ENCODE results near the gene EIF5B. TPM values are rescaled to one million over a fixed set of nuclear protein-coding genes. Genes with fewer than 3 reads are reported as not detected.

EIF5B gene
- total RNA-seq, 1 experiment from 2014 or later, result 58.1 TPM

GRCh38 chr2:99433340-99433739 is 96.2 kb downstream of the EIF5B start:
- DNase-seq, result no peak
- Histone ChIP-seq H3K27me3 (ENCODE audit: insufficient read depth, low read length) (no peaks in the 10 kb centered on the region), H3K18ac (ENCODE audit: insufficient read length, low read depth, low read length) (no peak overlapping the region), H4K8ac (replicated peaks; ENCODE audit: insufficient read length, low read depth, low read length) (no peak overlapping the region), H2AK5ac (ENCODE audit: insufficient read length, low read length) (no peak overlapping the region), H2BK5ac (ENCODE audit: insufficient read length, low read length) (no peak overlapping the region), H3K27ac (ENCODE audit: insufficient read length, low read depth, low read length) (no peak overlapping the region), H3K79me2 (ENCODE audit: insufficient read depth, low read length) (peaks cover 2% of the 10 kb centered on the region; the same call in 1 of the 2 replicates), H2BK20ac (ENCODE audit: low read depth, low read length, poor library complexity, severe bottlenecking) (no peak overlapping the region), H4K91ac (ENCODE audit: insufficient read length, low read depth, low read length) (no peak overlapping the region), H3K56ac (ENCODE audit: insufficient read length, low read depth, low read length) (no peak overlapping the region), H4K5ac (ENCODE audit: insufficient read length, low read depth, low read length) (no peak overlapping the region), H3K23me2 (ENCODE audit: insufficient read length, low read depth, low read length, poor library complexity, severe bottlenecking) (no peaks in the 10 kb centered on the region), H2AFZ (ENCODE audit: low read length) (no peak overlapping the region), H3K9ac (ENCODE audit: extremely low read depth, insufficient read length, low read length) (no peak overlapping the region), H2BK12ac (ENCODE audit: insufficient read length, low read depth, low read length) (no peak overlapping the region), H3K4me1 (ENCODE audit: insufficient read depth, low read length) (no peaks in the 10 kb centered on the region), H3K79me1 (ENCODE audit: insufficient read depth, low read depth, low read length, poor library complexity, severe bottlenecking) (no peaks in the 10 kb centered on the region), H3K4ac (ENCODE audit: low read depth, low read length) (no peak overlapping the region), H3K4me2 (ENCODE audit: insufficient read depth, insufficient read length, low read length) (no peak overlapping the region), H3K9me3 (ENCODE audit: control insufficient read depth, low read depth, low read length) (no peaks in the 10 kb centered on the region), H3K14ac (ENCODE audit: insufficient read depth, low read length) (no peak overlapping the region), H3T11ph (ENCODE audit: low read length) (no peak overlapping the region), H3K23ac (ENCODE audit: insufficient read length, low read depth, low read length) (no peak overlapping the region), H2BK15ac (ENCODE audit: low read depth, low read length) (no peak overlapping the region), H2BK120ac (ENCODE audit: low read depth, low read length, poor library complexity, severe bottlenecking) (no peak overlapping the region), H4K20me1 (ENCODE audit: control insufficient read depth, insufficient read depth, insufficient read length) (no peaks in the 10 kb centered on the region)
- no CpG with 5 or more reads among the region's 2 CpGs for WGBS (ENCODE audit: extremely low coverage, insufficient read length, low lambda C conversion rate)
- H3K4me3 Mint-ChIP-seq, result no peak overlapping the region
- peaks cover 14 to 47% (median 42%) of the 10 kb centered on the region in 3 experiments; a peak in 6 of 7 replicates for H3K36me3 Mint-ChIP-seq (ENCODE audit: insufficient read depth in 1 of 3, low read depth in 3 of 3)
- no peak overlapping the region for H3K27ac Mint-ChIP-seq
- H3K9me3 Mint-ChIP-seq, result no peaks in the 10 kb centered on the region
- peaks cover 0 to 3% of the 10 kb centered on the region in 2 experiments; a peak in 2 of 4 replicates for H3K4me1 Mint-ChIP-seq
- no peak for TF ChIP-seq CTCF (conservative IDR thresholded peaks at IDR 0.05)
- H3K27me3 Mint-ChIP-seq (ENCODE audit: low read depth), result no peaks in the 10 kb centered on the region
